WI38 (cell line): ENCODE data around the gene MMP21.

Experiments used
- H3K4me3 ChIP-seq: 2 replicates; pipeline ENCODE4 v1.5.1; 2011; ENCODE audit warnings: low read depth, mild to moderate bottlenecking, control low read depth, low read length
- CTCF ChIP-seq: IDR thresholded peaks from 2 replicates; pipeline ENCODE4 v1.5.1; 2012; ENCODE audit warnings: low read depth, mild to moderate bottlenecking, control low read depth, low read length

The MMP21 gene

GRCh38 chr10:125726914-125727313 is 48.7 kb downstream of the MMP21 start:
- no peak for TF ChIP-seq CTCF
- H3K4me3 ChIP-seq, result no peak overlapping the region

- no peak for TF ChIP-seq CTCF
- no peak overlapping the region for H3K4me3 ChIP-seq
These were observed 52.8 kb downstream of the MMP21 start for GRCh38 chr10:125722811-125723210.

GRCh38 chr10:125721035-125721434 is 54.6 kb downstream of the MMP21 start:
- no peak overlapping the region; the same call in 1 of the 2 replicates for H3K4me3 ChIP-seq

GRCh38 chr10:125720002-125720382 is 55.6 kb downstream of the MMP21 start:
- TF ChIP-seq CTCF, result no peak
- H3K4me3 ChIP-seq, result peak overlapping the region; percentile 100

More at GRCh38 chr10:125721035-125721434, 54.6 kb downstream of the MMP21 start:
- TF ChIP-seq CTCF, result no peak

GRCh38 chr10:125719173-125720001 is 56.2 kb downstream of the MMP21 start, which contains the start of gene EDRF1:
Gene EDRF1, plus strand, starts transcription at chr10:125719709. Its CDS starts 99 bp downstream, at chr10:125719808.
- TF ChIP-seq CTCF, result no peak
- H3K4me3 ChIP-seq, result peak within 1 kb of the TSS; percentile 100
